GM23248 (cell line): ENCODE data around the gene RBM28.

Experiments used
- EZH2 ChIP-seq: fragments of 200-600 bp; sonication (generic); IDR thresholded peaks from 2 replicates; pipeline ENCODE4 v1.6.1; 2018; ENCODE audit warnings: antibody characterized with exemption, mild to moderate bottlenecking; ENCODE audit not compliant: insufficient read depth, poor library complexity, severe bottlenecking
- EZH2phosphoT487 ChIP-seq: fragments of 200-600 bp; sonication (generic); IDR thresholded peaks from 2 replicates; pipeline ENCODE4 v1.6.1; 2018; ENCODE audit warnings: antibody characterized with exemption, moderate library complexity, mild to moderate bottlenecking, low read depth; ENCODE audit not compliant: insufficient read depth

DNA sequence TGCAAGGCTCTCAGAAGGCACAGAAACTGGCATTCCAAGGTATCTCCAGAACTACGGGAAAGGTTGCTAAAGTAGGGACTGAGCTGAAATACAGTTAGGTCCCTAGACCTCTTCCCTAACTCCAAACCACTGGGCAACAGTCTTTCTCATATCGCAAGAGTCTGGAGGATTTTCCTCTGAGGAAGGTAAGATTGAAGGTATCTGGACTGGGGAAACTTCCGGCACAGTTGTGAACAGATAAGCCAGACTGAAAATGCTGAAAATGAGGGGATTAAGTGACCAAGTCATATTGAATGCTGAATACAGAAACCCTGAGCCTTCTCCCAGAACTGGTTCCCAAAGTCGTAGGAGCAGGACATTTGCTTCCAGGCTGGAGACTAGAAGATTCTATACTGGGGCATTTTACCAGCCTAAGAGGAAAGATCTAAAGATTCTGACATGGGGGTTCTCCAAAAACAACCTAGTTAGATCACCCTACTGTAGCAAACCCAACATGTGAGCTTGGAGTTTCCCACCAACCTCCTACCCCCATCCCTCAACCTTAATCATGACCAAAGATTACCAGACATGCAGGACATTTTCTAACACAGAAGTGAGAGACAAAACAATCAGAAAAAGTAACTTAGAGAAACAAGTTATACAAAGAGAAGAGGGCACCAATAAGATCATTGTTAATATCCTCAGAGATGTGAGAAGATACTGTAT, 20.6 kb upstream of the RBM28 start:
- no peak for TF ChIP-seq EZH2phosphoT487
- no peak for TF ChIP-seq EZH2
